Nucleus accumbens (tissue), 56 donors: ENCODE results near the gene BEND4.
A peak's percentile ranks its signal among the peaks of the same experiment; 100 is the strongest.
"Not testable (repeated sequence)": the region's sequence is repeated elsewhere in the genome, so short reads cannot be mapped to it uniquely, and the experiment has no call there.

ENCODE experiments used
- DNase-seq, 56 donors: peaks; one replicate each; lab custom pipeline; 2025; lab: John Stamatoyannopoulos, UW

BEND4 gene

GRCh38 chr4:42152507-42153504, at the start of gene BEND4:
BEND4 (minus strand) TSS chr4:42152655; CDS start chr4:42152143, 512 bp downstream.
- DNase-seq: no peak

DNA sequence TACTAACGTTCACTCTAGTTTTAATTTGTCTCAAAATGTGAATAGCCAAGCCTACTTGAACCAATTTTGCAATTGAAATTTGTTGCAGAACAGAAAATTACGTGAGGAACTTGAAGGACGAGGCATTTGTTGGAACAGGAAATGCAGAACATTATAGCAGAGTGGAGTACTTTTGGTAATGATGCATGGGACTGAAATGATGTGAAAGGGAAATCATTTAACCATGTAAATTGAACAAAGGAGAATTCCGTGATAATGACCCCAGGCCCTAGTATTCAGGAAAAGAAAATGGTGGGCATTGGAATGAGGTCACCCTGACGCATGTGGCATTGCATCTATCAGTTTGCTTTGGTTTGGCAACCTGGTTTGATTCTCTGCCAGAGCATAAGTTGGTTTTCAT, 44.9 kb upstream of the BEND4 start:
- DNase-seq: no peak

DNA sequence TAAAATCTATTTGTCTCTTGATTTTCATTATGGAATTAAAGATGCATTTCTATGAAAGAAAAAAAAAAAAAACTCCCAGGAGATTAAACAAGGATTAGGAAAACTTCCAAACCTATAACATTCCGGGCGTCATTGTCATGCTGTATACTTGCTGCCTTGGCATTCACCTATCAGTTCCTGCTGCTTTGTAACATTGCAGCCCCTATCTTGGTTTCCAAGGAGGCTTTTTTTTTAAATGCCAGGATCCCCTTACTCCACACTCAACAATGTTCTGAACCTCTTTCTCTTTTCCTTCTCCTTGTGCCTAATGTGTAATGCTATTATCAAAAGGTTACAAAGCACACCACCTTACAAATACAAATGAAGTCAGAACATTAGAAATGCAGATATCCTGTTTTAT, 20.5 kb upstream of the BEND4 start:
- no peak for DNase-seq

DNA sequence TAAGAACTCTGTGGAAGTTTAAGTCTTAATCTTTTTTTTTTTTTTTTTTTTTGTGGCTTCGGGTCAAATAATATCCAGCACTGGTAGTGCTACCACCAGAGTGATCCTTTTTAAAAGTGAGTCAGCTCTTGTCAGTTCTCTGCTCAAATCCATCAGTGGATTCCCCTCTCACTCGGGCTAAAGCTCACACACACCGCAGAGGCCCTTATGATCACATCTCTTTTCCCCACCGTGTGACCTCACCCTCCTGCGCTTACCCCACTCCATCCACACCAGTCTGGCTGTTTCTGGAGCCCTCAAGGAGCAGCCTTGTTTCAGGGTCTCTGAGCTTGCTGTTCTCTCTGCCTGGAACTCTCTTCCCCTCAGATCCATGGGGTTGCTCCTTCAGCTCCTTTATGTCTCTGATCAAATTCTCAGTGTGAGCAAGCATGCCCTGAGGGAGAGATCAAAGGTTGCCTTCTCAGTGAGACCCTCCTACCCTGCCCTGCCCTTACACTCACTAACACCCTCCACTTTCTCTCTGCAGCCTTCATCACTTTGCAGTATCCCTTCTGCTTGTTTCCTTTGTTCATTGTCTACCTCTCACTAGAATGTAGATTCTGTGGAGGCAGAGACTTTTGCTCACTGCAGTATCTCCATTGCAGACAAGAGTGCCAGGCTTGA, 19.8 kb upstream of the BEND4 start:
- no peak for DNase-seq

DNA sequence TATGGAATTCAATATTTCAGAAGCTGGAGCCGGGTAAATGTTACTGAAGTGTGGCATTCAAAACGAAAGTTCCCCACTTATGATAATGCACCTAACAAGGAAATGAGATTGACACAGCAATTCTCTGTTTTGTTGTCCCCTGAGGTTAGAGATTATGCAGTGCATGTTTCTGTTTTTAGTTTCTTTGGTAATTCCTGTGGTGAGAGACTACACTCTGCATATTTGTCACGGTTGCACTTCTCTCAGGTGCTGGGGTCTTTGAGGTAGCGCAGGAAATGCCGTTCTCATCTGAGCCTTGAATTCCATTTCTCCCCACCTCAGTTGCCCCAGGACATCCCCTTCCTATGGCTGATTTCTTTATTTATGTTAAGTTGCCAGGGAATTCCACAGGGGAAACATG, 15.3 kb upstream of the BEND4 start:
- no peak for DNase-seq

GRCh38 chr4:42166186-42166585, 13.7 kb upstream of the BEND4 start:
- not testable (repeated sequence) for DNase-seq

DNA sequence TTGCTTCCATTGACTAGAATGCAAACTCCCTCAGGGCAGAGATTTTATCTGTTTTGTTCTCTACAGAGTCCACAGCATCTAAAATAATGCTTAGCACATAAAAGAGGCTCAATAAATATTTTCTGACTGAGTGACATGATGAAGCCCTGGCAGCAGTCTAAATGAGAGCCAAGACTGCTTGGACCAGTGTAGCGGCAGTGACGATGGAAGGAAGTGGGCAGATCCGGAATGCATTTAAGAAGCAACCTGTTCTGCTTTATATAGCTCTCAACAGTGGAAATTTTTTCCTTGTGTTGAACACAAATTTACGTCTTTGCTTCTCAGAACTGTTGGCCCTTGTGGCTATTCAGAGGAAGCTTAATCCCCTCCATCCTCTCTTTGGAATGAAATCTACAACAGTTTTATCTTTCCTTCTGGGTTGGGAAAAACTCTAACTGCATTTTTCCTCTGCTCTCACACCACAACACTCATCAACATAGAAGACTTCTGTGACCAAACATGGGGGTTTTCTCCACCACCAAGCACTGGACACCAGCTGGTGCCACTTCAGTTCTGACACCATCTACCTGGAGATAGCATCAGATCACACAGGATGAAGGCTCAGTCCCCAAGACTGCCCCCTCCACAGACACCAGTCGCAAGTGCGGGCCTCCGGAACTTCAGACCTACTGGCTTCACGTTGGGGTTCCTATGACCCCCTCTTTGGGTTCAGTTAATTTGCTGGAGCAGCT, 7.0 kb upstream of the BEND4 start:
- no peak for DNase-seq

DNA sequence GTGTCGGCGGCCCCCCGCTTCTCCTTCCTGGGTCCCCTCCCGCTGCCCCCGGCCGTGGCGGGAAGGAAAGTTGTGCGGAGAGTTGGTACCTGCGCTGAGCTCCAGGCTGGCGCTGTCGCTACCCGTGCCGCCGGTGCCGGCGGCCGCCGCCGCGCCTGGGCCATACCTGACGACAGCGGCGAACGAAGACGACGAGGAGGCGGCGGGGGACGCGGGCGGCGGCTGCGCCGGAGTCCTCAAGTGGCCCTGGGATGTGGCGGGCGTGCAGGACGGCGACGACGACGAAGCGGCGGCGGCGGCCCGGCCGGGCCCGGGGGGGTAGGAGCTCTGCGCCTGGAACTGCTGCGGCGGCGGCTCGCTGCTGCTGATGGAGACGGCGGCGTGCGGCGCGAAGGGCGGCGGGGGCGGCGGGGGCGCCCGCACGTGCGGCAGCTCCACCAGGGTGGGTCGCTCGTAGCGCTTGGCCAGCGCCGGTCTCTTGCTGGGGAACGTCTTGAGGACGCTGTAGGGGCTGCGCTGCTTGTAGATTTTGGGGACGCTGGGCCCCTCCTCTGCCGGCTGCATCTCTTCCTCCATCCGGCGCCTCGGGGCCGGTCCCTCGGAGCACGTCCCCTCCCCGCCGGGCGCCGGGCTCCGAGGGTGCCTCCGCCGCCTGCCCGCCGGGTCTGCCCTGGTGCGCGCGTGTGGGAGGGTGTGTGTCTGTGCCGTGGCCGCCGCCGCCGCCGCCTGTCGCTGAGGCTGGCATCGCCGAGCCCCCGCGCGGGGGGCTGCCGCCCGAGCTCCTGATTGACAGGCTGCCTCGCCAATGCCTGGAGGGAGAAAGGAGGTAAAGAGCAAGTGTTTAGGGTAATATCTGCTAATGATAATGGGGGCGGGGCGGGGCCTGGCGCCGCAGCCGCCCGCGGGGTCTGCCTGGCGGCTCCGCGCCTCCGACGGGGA, 618 bp downstream of the BEND4 start:
- DNase-seq: peak in 20 of 56 donors; percentile 2 to 58 (median 14)

DNA sequence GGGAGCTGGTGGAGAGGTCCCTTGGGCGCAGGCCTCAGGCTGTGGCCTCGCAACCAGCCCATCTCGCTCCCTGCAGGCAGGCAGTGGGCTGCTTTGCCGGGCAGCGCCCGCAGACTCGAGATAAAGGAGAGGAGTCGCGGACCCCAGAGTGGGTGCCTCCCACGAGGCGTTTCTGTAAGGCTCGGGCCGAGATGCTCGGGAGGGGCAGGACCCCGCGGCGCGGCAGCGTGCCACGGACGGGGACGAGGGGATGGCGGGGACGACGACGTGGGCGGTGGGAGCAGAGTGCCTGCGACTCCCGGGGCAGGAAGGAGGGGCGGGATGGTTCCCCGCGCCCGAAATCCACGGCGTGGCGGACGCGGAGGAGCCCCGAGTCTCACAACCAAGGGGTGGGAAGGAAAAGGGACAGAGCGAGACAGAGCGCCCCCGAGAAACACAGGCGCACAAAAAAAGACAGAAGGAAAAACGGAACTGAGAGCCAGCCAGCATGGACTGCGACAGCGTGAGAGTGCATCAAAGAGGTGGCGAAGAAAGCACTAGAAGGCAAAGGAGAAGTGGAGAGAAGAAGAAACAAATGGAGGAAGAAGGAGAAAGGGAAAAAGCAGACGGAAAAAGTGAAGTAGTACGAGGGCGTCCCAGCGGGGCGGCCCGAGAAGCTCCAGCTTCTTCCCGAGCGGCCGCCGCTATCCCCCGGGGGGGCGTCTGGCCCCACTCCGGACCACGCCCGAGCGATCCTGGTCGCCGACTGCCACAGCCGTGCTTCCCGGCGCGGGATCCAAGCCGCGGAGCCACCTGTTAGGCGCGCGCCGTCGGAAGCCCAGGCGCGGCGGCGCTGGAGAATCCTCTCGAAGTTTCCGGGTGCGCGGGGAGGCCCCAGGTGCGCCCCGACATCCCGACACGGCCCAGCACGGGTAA, 1.5 kb downstream of the BEND4 start:
- DNase-seq: peak in 1 of 56 donors; percentile 2

DNA sequence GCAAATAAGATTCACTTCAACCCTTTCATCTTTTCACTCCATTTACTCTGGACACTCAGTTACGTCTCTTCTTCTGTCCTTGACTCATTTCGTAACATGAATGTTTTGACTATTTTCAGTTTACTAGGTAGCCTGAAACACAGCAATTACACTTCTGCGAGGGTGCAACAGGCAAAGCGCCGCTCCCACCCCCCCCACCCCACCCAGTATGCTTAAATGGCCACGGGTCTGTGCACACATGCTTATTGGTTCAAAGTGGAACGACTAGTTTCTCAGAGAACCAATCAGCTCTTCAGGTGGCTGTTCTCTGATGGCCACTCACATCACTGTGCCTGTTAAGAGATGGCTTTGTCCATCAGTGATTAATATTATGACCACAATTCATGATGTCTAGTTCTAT, 3.5 kb downstream of the BEND4 start:
- no peak for DNase-seq

DNA sequence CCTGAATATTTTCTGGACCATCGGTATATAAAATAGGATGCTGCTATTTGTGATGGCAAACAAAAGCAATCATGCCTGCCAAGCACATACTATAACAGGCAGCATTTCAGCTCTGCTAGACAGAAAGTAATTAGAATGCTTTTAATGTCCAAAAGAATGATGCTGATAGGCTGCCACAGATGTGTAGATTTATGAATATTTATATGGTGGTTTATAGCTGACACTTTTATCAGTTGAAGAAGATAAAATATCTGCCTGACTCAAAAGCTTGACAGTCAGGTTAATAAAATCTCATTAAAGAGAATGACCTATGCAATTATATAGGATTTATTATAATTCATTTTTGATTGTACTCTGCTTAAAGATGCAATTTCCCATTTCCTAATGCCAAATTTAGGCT, 4.0 kb downstream of the BEND4 start:
- no peak for DNase-seq

DNA sequence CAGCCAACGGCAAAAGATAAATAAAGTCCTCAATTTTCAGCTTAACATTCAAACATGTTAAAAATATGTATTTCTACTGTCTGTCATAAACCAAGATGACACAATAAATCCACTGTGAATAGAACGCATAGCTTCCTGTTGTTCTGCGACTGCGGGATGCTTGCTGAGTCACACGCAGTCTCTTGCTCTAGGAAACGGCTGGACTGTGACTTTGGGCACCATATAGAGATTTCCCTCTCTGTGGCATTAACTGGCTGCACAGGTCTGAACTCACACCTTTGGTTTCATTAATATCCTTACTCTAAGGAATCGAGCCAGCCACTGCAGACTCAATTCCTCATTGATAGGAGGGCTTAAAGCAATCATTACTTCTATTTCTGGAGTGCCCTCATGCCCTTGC, 8.4 kb downstream of the BEND4 start:
- DNase-seq: no peak

GRCh38 chr4:42142591-42142990, 9.9 kb downstream of the BEND4 start:
- no peak for DNase-seq

- DNase-seq: no peak
These were observed 16.1 kb downstream of the BEND4 start for GRCh38 chr4:42136371-42136770.

- no peak for DNase-seq
These were observed 19.4 kb downstream of the BEND4 start for GRCh38 chr4:42133006-42133405.

DNA sequence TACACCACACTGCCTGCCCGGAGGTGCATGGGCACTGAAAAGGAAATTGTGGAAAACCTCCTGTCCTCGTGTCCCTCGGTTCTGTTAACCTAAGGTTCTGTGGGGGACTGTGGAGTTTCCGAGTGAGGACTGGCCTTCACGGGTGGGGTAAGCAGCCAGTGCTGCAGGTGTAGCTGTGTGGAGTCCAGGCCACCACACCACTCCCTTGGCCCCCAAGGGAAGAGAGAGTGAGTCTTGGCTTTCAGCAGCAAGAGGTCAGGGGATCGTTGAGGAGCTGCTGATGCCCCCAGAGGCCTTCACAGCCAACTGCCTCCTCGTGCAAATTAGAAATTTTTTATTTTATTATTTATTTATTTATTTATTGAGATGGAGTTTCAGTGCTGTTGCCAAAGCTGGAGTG, 20.4 kb downstream of the BEND4 start:
- DNase-seq: no peak

- no peak for DNase-seq
These were observed 29.3 kb downstream of the BEND4 start for GRCh38 chr4:42123071-42123644.

GRCh38 chr4:42122237-42122636, 30.2 kb downstream of the BEND4 start:
- no peak for DNase-seq
